B cell (primary cell): Measurements from ENCODE around the gene RNF152. TPM values are rescaled to one million over a fixed set of nuclear protein-coding genes. Genes with fewer than 3 reads are reported as not detected.

ENCODE experiments used
- ATAC-seq: fragments of 200-7000 bp; cut with Tn5 transposase; one replicate; pipeline ENCODE4 v1.10.0; 2021; ENCODE audit warnings: low read depth, mild to moderate bottlenecking, moderate number of reproducible peaks, moderate library complexity
- CTCF ChIA-PET: fragments of 350-600 bp; sonication (Branson Sonifier 250); formaldehyde crosslinking; loops from one replicate; lab custom pipeline; 2021; ENCODE audit warnings: antibody characterized with exemption, inconsistent platforms; lab: Charles Lee
- POLR2A ChIA-PET: fragments of 350-600 bp; sonication (Branson Sonifier 250); formaldehyde crosslinking; loops from one replicate; lab custom pipeline; 2021; ENCODE audit warnings: antibody characterized with exemption; lab: Charles Lee
- DNase-seq: peaks from one replicate; pipeline ENCODE4 v3.0.0; 2013
- H2AFZ ChIP-seq: 2 replicates; pipeline ENCODE4 v1.6.1; 2012; ENCODE audit warnings: mild to moderate bottlenecking, low read depth, low read length; ENCODE audit not compliant: insufficient read depth, poor library complexity, severe bottlenecking
- H3K27ac ChIP-seq, 2 donors: 1 replicate in 1 of 2; 2 replicates in 1 of 2; pipeline ENCODE4 v1.5.1; 2012 to 2013; ENCODE audit warnings: low read length in 2 of 2, mild to moderate bottlenecking in 2 of 2, moderate library complexity in 1 of 2
- H3K27me3 ChIP-seq, 4 experiments: fragments of 200-600 bp in 1 of 4; sonication (generic) in 1 of 4; replicated peaks in 1 of 4; 1 replicate in 2 of 4; 2 replicates in 2 of 4; pipeline versions ENCODE4 v1.6.1 to v1.7.0; 2013 to 2016; ENCODE audit warnings: low read length in 3 of 4, mild to moderate bottlenecking in 2 of 4, mixed read lengths in 1 of 4, moderate library complexity in 1 of 4; ENCODE audit not compliant: insufficient read depth in 4 of 4, control insufficient read depth in 3 of 4; ENCODE audit errors: control extremely low read depth in 1 of 4
- H3K36me3 ChIP-seq, 2 experiments: replicated peaks in 1 of 2; 1 replicate in 1 of 2; 2 replicates in 1 of 2; pipeline versions ENCODE4 v1.6.1 to v1.7.1; 2013; ENCODE audit warnings: low read length in 1 of 2; ENCODE audit not compliant: insufficient read depth in 2 of 2, control insufficient read depth in 1 of 2; ENCODE audit errors: control extremely low read depth in 1 of 2, extremely low read depth in 1 of 2
- H3K4me1 ChIP-seq, 2 donors: fragments of 200-600 bp in 1 of 2; sonication (generic) in 1 of 2; 1 replicate in 1 of 2; 2 replicates in 1 of 2; pipeline versions ENCODE4 v1.5.1 to v1.6.1; 2013 to 2017; ENCODE audit warnings: low read length in 2 of 2; ENCODE audit not compliant: control insufficient read depth in 2 of 2, insufficient read depth in 2 of 2
- H3K4me2 ChIP-seq: replicated peaks from 2 replicates; pipeline ENCODE3; 2012; ENCODE audit warnings: mild to moderate bottlenecking, low read depth, low read length; ENCODE audit not compliant: poor library complexity, severe bottlenecking
- H3K4me3 ChIP-seq, 5 experiments: fragments of 200-600 bp in 1 of 5; sonication (generic) in 1 of 5; 1 replicate in 3 of 5; 2 replicates in 2 of 5; pipeline versions ENCODE4 v1.5.1 to v1.7.0; 2011 to 2016; ENCODE audit warnings: low read length in 4 of 5, mild to moderate bottlenecking in 4 of 5, low read depth in 2 of 5, control low read depth in 1 of 5, moderate library complexity in 1 of 5; ENCODE audit not compliant: insufficient read depth in 1 of 5; ENCODE audit errors: control extremely low read depth in 1 of 5, extremely low read depth in 1 of 5
- H3K79me2 ChIP-seq: fragments of 200-600 bp; sonication (generic); one replicate; pipeline ENCODE4 v1.6.0; 2016; ENCODE audit warnings: low read length; ENCODE audit not compliant: control insufficient read depth, insufficient read depth
- H3K9ac ChIP-seq: fragments of 200-600 bp; sonication (generic); 2 replicates; pipeline ENCODE4 v1.6.1; 2017; ENCODE audit warnings: mild to moderate bottlenecking, low read length, moderate library complexity
- H3K9me3 ChIP-seq, 3 donors: one replicate each; pipeline versions ENCODE4 v1.6.1 to v1.7.1; 2013; ENCODE audit warnings: low read length in 2 of 3; ENCODE audit not compliant: control insufficient read depth in 2 of 3, insufficient read depth in 1 of 3; ENCODE audit errors: control extremely low read depth in 1 of 3
- H4K20me1 ChIP-seq: 2 replicates; pipeline ENCODE4 v1.6.0; 2012; ENCODE audit warnings: mild to moderate bottlenecking, low read length; ENCODE audit not compliant: insufficient read depth, control insufficient read depth, poor library complexity, severe bottlenecking
- H3K27ac Mint-ChIP-seq: one replicate; pipeline ENCODE4 v1.8.0; 2021; ENCODE audit warnings: mixed read lengths
- H3K27me3 Mint-ChIP-seq: one replicate; pipeline ENCODE4 v1.8.0; 2021; ENCODE audit warnings: mixed read lengths
- H3K4me1 Mint-ChIP-seq: one replicate; pipeline ENCODE4 v1.8.0; 2021; ENCODE audit warnings: mixed read lengths
- H3K4me3 Mint-ChIP-seq: one replicate; pipeline ENCODE4 v1.8.0; 2021; ENCODE audit warnings: mixed read lengths
- H3K9me3 Mint-ChIP-seq: one replicate; pipeline ENCODE4 v1.8.0; 2022; ENCODE audit warnings: mixed read lengths; ENCODE audit not compliant: insufficient read depth
- CTCF ChIP-seq: fragments of 200-600 bp; IDR thresholded peaks from one replicate; pipeline ENCODE4 v1.8.0; 2022; ENCODE audit warnings: antibody characterized with exemption, mild to moderate bottlenecking
- EZH2 ChIP-seq: IDR thresholded peaks from 2 replicates; pipeline ENCODE4 v1.6.1; 2012; ENCODE audit warnings: borderline replicate concordance, low read depth, mild to moderate bottlenecking, moderate library complexity, low read length; ENCODE audit not compliant: insufficient read depth, poor library complexity, severe bottlenecking
- WGBS: methylation state at CpG from one replicate; pipeline ENCODE4 v1.1.5; 2013; ENCODE audit warnings: missing lambda C conversion rate; ENCODE audit not compliant: insufficient coverage; 5-methylcytosine and 5-hydroxymethylcytosine counted together
- intact Hi-C: fragments of 100-400 bp; cut with micrococcal nuclease; formaldehyde crosslinking; loops from one replicate; pipeline ENCODE4 v1.10.0; 2022
- polyA plus RNA-seq: library from polyadenylated mRNA; depleted of rRNA; stranded (reverse); fragments of >200 nt; gene quantifications from 2 replicates; pipeline ENCODE4 v1.2.3, GENCODE V29; 2012
- total RNA-seq, 2 donors: library from RNA; stranded (reverse); fragments of 120-200 nt in 1 of 2; gene quantifications; 1 replicate in 1 of 2; 2 replicates in 1 of 2; pipeline versions ENCODE4 v1.2.3 to v1.2.4, GENCODE V29; 2013 to 2022

RNF152 gene
- total and polyA plus RNA-seq, 2 donors (not counting 1 experiment from before 2014, with no cell fraction given): 0.49 TPM; not detected in 1

- Histone ChIP-seq H3K4me2 (no peak overlapping the region), H3K4me3 (no peak overlapping the region), H3K27ac (no peak overlapping the region), H3K36me3 (no peaks in the 10 kb centered on the region), H3K4me1 (no peaks in the 10 kb centered on the region), H3K27me3 (no peaks in the 10 kb centered on the region), H3K9me3 (no peaks in the 10 kb centered on the region), H2AFZ (no peak overlapping the region), H3K79me2 (no peaks in the 10 kb centered on the region), H3K9ac (no peak overlapping the region), H4K20me1 (no peaks in the 10 kb centered on the region)
- Mint-ChIP-seq H3K27ac (no peak overlapping the region), H3K9me3 (no peaks in the 10 kb centered on the region), H3K27me3 (peaks cover 5% of the 10 kb centered on the region), H3K4me1 (no peaks in the 10 kb centered on the region), H3K4me3 (no peak overlapping the region)
- no peak for TF ChIP-seq CTCF
- TF ChIP-seq EZH2: no peak
- DNase-seq: no peak
- CTCF ChIA-PET: no interaction called here
- POLR2A ChIA-PET: no interaction called here
- intact Hi-C loops: no loop called here
- 91% methylated on average over 1 of the region's 1 CpG for WGBS
- no peak for ATAC-seq
These were observed 40.3 kb downstream of the RNF152 start for GRCh38 chr18:61852496-61852895.

DNA sequence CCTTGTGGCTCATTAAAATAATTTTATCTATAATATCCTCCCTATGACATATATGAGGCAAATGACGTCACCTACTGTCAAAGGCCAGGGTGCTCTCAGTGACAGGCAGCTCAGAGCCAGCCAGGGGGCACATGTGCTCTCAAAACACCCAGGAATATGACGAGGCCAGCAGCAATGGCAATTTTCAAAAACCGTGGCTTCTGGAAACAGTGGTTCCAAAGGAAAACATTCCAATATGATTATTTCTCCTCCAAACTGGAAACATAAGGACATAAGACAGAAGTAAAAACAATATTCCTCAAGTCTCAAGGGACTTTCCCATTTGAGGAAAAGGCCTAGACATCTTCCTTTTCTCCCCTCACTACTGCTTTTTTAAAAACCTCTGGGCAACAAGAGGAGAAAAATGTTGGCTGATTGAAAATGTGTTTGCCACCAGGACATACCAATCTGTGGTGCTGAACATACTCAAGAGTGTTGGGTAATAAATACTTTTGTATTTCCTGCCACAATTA, 40.8 kb downstream of the RNF152 start:
- no peak overlapping the region for H3K4me3 ChIP-seq
- POLR2A ChIA-PET: no interaction called here
- H3K36me3 ChIP-seq: no peaks in the 10 kb centered on the region
- ATAC-seq (no peak), DNase-seq (no peak)
- H3K4me1 Mint-ChIP-seq: no peaks in the 10 kb centered on the region
- CTCF ChIA-PET: no interaction called here
- no peak for TF ChIP-seq EZH2
- no peak for TF ChIP-seq CTCF
- no peaks in the 10 kb centered on the region for H4K20me1 ChIP-seq
- H3K27ac Mint-ChIP-seq: no peak overlapping the region
- no peaks in the 10 kb centered on the region for H3K79me2 ChIP-seq
- no peak overlapping the region for H3K9ac ChIP-seq
- H2AFZ ChIP-seq: no peak overlapping the region
- H3K27me3 Mint-ChIP-seq: peaks cover 5% of the 10 kb centered on the region
- H3K9me3 Mint-ChIP-seq: no peaks in the 10 kb centered on the region
- no peak overlapping the region for H3K27ac ChIP-seq
- no peaks in the 10 kb centered on the region for H3K4me1 ChIP-seq
- H3K4me2 ChIP-seq: no peak overlapping the region
- H3K4me3 Mint-ChIP-seq: no peak overlapping the region
- H3K9me3 ChIP-seq: no peaks in the 10 kb centered on the region
- H3K27me3 ChIP-seq: no peaks in the 10 kb centered on the region
- 92% methylated on average over 3 of the region's 3 CpGs for WGBS
- intact Hi-C loops: no loop called here
